Transverse colon (tissue), 4 donors: ENCODE data around the gene ZNF43.
"Not testable (repeated sequence)": the region's sequence is repeated elsewhere in the genome, so short reads cannot be mapped to it uniquely, and the experiment has no call there.

Source experiments
- CTCF ChIP-seq, 5 experiments: fragments of 200-600 bp in 3 of 5; fragments of 450-650 bp in 2 of 5; sonication (generic) in 3 of 5; IDR thresholded peaks; 1 replicate in 2 of 5; 2 replicates in 3 of 5; pipeline ENCODE4 v1.5.1; 2016 to 2017; ENCODE audit warnings: antibody characterized with exemption in 5 of 5, inconsistent platforms in 3 of 5, mild to moderate bottlenecking in 2 of 5, moderate library complexity in 1 of 5
- EP300 ChIP-seq: sonication (generic); formaldehyde crosslinking; IDR thresholded peaks from one replicate; pipeline ENCODE4 v1.6.1; 2017; ENCODE audit warnings: antibody characterized with exemption, low read depth
- POLR2A ChIP-seq: fragments of 450-650 bp; IDR thresholded peaks from one replicate; pipeline ENCODE4 v1.6.1; 2016; ENCODE audit warnings: antibody characterized with exemption, mild to moderate bottlenecking, moderate library complexity
- POLR2AphosphoS5 ChIP-seq, 3 donors: sonication (generic); formaldehyde crosslinking; IDR thresholded peaks; one replicate each; pipeline ENCODE4 v1.6.1; 2016; ENCODE audit warnings: antibody characterized with exemption in 3 of 3

- not testable (repeated sequence) for TF ChIP-seq POLR2A; EP300; CTCF (IDR thresholded peaks at IDR 0.05); POLR2AphosphoS5 (IDR thresholded peaks at IDR 0.05)
Observed at GRCh38 chr19:21876608-21877007, 40.6 kb upstream of the ZNF43 start.
